ENCODE results near the gene CNTROB.

CNTROB gene

GRCh38 chr17:7887038-7887481 lies 44.9 kb upstream of the CNTROB start:
- H3K4me3 ChIP-seq (ENCODE audit: low read length), result peak overlapping the region; percentile 92
- no peak for DNase-seq (ENCODE audit: low read depth)
- no peak for TF ChIP-seq CTCF (conservative IDR thresholded peaks at IDR 0.05; ENCODE audit: low read length)

- no peak for TF ChIP-seq CTCF (conservative IDR thresholded peaks at IDR 0.05; ENCODE audit: low read length)
- peak; percentile 92 for DNase-seq (ENCODE audit: low read depth)
- H3K4me3 ChIP-seq (ENCODE audit: low read length), result peak overlapping the region; percentile 92
Measured at GRCh38 chr17:7887482-7888183, 44.4 kb upstream of the CNTROB start.

- DNase-seq (ENCODE audit: low read depth), result no peak
- peak within 1 kb of the TSS; percentile 63 for H3K4me3 ChIP-seq (ENCODE audit: low read length)
- no peak for TF ChIP-seq CTCF (conservative IDR thresholded peaks at IDR 0.05; ENCODE audit: low read length)
Measured at GRCh38 chr17:7888184-7888920, 43.7 kb upstream of the CNTROB start, which contains the start of gene CHD3. Gene CHD3, plus strand, starts transcription at chr17:7888789. Its CDS starts 212 bp downstream, at chr17:7889001.

GRCh38 chr17:7889166-7889955 lies 42.6 kb upstream of the CNTROB start:
- peak; percentile 94 for DNase-seq (ENCODE audit: low read depth)
- TF ChIP-seq CTCF (conservative IDR thresholded peaks at IDR 0.05; ENCODE audit: low read length), result peak; percentile 44
- peak overlapping the region; percentile 30 for H3K4me3 ChIP-seq (ENCODE audit: low read length)

- TF ChIP-seq CTCF (conservative IDR thresholded peaks at IDR 0.05; ENCODE audit: low read length), result no peak
Measured at GRCh38 chr17:7893187-7893880, 38.7 kb upstream of the CNTROB start.

GRCh38 chr17:7894226-7894625 lies 37.8 kb upstream of the CNTROB start:
- TF ChIP-seq CTCF (conservative IDR thresholded peaks at IDR 0.05; ENCODE audit: low read length), result no peak
- no peak for DNase-seq (ENCODE audit: low read depth)

More at GRCh38 chr17:7893187-7893880, 38.7 kb upstream of the CNTROB start:
- H3K4me3 ChIP-seq (ENCODE audit: low read length), result no peak overlapping the region
- no peak for DNase-seq (ENCODE audit: low read depth)

More at GRCh38 chr17:7894226-7894625, 37.8 kb upstream of the CNTROB start:
- no peak overlapping the region for H3K4me3 ChIP-seq (ENCODE audit: low read length)

All from AG10803 (cell line).